ENCODE results near the gene GFER. TPM values are rescaled to one million over a fixed set of nuclear protein-coding genes. Genes with fewer than 3 reads are reported as not detected.

GFER gene
- total and polyA plus RNA-seq, 2 of the 8 experiments (the other 6 are each of a cell fraction or from before 2014, with no cell fraction given), result 17.7 to 37.9 TPM

- TF ChIP-seq SIN3A (conservative IDR thresholded peaks at IDR 0.05 in 1 of 2, IDR thresholded peaks at IDR 0.05 in 1 of 2; ENCODE audit: low read depth in 1 of 2, low read length in 2 of 2) (no peak), BCL11A (IDR thresholded peaks at IDR 0.05; ENCODE audit: low read depth in 2 of 2, low read length in 2 of 2) (no peak), SP2 (IDR thresholded peaks at IDR 0.05; ENCODE audit: low read length) (no peak), BACH1 (IDR thresholded peaks at IDR 0.05; ENCODE audit: low read length) (no peak), CBX8 (IDR thresholded peaks at IDR 0.05; ENCODE audit: borderline replicate concordance, low read depth, low read length) (no peak)
Measured at GRCh38 chr16:2029350-2029749, 45.4 kb downstream of the GFER start (continued).
